Fibroblast of lung (primary cell): ENCODE data around the gene MEI1.

ENCODE experiments used
- CTCF ChIP-seq, 2 donors: IDR thresholded peaks in 1 of 2; conservative IDR thresholded peaks in 1 of 2; 1 replicate in 1 of 2; 2 replicates in 1 of 2; pipeline ENCODE4 v1.5.1; 2011 to 2012; ENCODE audit warnings: low read length in 2 of 2, control low read depth in 1 of 2, inconsistent platforms in 1 of 2, low read depth in 1 of 2, mild to moderate bottlenecking in 1 of 2
- EZH2 ChIP-seq: IDR thresholded peaks from 2 replicates; pipeline ENCODE4 v1.5.1; 2012; ENCODE audit warnings: low read length, control low read depth, mild to moderate bottlenecking; ENCODE audit errors: missing control alignments

DNA sequence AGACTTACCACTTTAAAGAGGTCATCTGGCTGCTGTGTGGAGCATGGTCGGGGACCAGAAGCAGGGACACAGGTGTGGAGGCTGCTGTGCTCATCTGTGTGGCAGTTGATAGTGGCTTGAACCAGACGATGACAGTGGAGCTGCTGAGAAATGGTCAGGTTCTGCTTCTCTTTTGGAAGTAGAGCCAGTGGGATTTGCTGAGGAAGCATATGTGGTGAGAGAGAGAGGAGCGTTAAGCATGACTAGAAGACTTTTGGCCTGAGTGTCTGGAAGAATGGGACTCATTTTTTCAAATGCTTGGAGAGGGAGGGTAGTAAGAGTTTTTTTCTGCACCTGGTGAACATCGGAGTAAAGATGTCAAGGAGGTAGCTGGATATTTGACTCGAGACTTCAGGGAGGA is 121.1 kb downstream of the MEI1 start:
- TF ChIP-seq CTCF (conservative IDR thresholded peaks at IDR 0.05 in 1 of 2, IDR thresholded peaks at IDR 0.05 in 1 of 2; ENCODE audit: low read depth in 1 of 2, low read length in 2 of 2) (no peak), EZH2 (no peak)
